ENCODE results near the gene PRMT2.

PRMT2 gene

DNA sequence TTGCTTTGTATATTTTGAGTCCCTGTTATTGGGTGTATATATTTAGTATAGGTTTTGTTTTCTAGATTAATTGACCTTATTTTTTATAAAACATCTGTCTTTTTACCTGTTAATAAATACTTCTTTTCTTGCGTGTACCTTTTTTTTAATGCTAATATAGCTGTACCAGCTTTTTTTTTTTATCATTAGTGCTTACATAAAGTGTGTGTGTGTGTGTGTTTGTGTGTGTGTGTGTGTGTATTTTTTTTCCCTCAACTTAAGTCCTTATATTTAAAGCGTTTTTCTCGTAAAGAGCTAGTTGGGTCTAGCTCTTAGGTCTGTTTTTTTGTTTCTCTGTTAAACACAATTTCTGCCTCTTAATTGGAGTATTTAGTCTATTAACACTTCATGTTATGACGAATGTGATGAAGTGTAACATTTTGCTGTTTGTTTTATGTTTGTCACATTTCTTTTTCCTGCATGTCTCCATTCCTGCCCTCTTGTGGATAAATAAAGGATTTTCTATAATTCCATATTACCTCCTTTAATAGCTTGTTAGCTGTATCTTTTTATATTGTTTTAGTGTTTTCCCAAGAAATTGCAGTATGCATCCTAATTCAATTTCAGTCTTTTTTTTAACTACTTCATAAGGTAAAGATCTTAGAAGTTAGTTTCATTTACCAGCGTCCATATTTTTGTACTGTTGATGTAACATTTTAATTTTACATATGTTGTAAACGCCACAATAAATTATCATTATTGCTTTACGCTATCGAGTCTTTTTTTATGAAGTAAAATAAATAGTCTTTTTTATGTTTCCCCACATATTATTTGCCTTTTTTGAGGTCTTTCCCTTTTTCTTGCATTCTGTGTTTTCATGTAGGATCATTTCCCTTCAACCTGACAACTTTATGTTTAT, 4.3 kb downstream of the PRMT2 start:
- DNase-seq (ENCODE audit: low read depth) = peak; percentile 13
- TF ChIP-seq CTCF (IDR thresholded peaks at IDR 0.05; ENCODE audit: control insufficient read depth, extremely low read depth, insufficient read depth) = peak; percentile 34
- H3K4me3 ChIP-seq (ENCODE audit: low read depth, low read length) = no peak overlapping the region

GRCh38 chr21:46641656-46642055, 6.2 kb downstream of the PRMT2 start:
- no peak overlapping the region for H3K4me3 ChIP-seq (ENCODE audit: low read depth, low read length)
- TF ChIP-seq CTCF (IDR thresholded peaks at IDR 0.05; ENCODE audit: control insufficient read depth, extremely low read depth, insufficient read depth) = no peak
- no peak for DNase-seq (ENCODE audit: low read depth)

GRCh38 chr21:46643379-46644177, 8.1 kb downstream of the PRMT2 start:
- no peak for DNase-seq (ENCODE audit: low read depth)
- TF ChIP-seq CTCF (IDR thresholded peaks at IDR 0.05; ENCODE audit: control insufficient read depth, extremely low read depth, insufficient read depth) = no peak
- H3K4me3 ChIP-seq (ENCODE audit: low read depth, low read length) = no peak overlapping the region

- no peak for TF ChIP-seq CTCF (IDR thresholded peaks at IDR 0.05; ENCODE audit: control insufficient read depth, extremely low read depth, insufficient read depth)
- no peak for DNase-seq (ENCODE audit: low read depth)
- no peak overlapping the region for H3K4me3 ChIP-seq (ENCODE audit: low read depth, low read length)
These were observed 10.4 kb downstream of the PRMT2 start for GRCh38 chr21:46645840-46646239.

- TF ChIP-seq CTCF (IDR thresholded peaks at IDR 0.05; ENCODE audit: control insufficient read depth, extremely low read depth, insufficient read depth) = no peak
- no peak for DNase-seq (ENCODE audit: low read depth)
- no peak overlapping the region for H3K4me3 ChIP-seq (ENCODE audit: low read depth, low read length)
These were observed 11.2 kb downstream of the PRMT2 start for GRCh38 chr21:46646541-46647154.

GRCh38 chr21:46648539-46648938, 13.1 kb downstream of the PRMT2 start:
- TF ChIP-seq CTCF (IDR thresholded peaks at IDR 0.05; ENCODE audit: control insufficient read depth, extremely low read depth, insufficient read depth) = no peak
- no peak for DNase-seq (ENCODE audit: low read depth)

More at GRCh38 chr21:46648539-46648938, 13.1 kb downstream of the PRMT2 start:
- H3K4me3 ChIP-seq (ENCODE audit: low read depth, low read length) = no peak overlapping the region

Data from LNCaP clone FGC (cell line).